ENCODE data around the gene KBTBD12. TPM values are rescaled to one million over a fixed set of nuclear protein-coding genes. Genes with fewer than 3 reads are reported as not detected.

Gene KBTBD12
- total RNA-seq, 1 donor from 2014 or later: 0.98 TPM

DNA sequence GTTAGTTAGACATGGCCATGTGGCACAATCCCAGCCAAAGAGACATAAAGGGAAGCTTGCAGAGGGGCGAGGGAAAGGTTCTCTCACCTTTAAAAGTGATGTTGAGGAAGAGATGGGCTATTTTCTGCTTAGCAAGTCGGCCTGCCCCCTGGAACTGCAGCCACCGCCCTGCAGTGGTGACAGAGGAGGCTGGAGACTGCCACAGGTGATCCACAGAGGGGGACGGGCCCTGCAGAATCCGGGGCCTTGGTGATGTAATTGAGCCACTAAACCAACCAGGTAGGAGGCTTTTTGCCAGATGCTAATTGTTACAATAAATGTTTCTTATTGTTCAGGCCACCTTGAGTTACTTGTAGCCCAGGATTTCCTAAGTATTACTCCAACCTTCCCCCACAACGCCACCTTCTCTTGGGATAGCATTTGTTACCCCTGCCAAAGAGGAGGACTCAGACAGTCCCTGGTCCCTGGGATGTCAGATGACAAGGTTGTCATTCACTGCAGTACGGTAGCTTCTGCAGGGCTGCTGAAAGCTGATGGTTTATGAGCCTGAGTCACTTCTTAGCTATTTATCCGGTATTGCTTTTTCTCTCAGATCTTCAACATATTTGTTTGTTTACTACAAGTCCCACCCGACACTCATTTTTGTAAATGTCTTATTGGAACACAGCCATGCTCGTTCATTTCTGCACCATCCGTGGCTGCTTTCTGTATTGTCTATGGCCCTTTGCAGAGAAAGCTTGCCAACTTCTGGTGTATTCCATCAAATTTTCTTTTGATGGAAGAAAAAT lies 73.9 kb downstream of the KBTBD12 start:
- DNase-seq (ENCODE audit: low read depth): no peak
- no peak for TF ChIP-seq CTCF (conservative IDR thresholded peaks at IDR 0.05; ENCODE audit: low read depth, low read length)
- H3K4me3 ChIP-seq (ENCODE audit: low read depth, low read length): no peak overlapping the region

DNA sequence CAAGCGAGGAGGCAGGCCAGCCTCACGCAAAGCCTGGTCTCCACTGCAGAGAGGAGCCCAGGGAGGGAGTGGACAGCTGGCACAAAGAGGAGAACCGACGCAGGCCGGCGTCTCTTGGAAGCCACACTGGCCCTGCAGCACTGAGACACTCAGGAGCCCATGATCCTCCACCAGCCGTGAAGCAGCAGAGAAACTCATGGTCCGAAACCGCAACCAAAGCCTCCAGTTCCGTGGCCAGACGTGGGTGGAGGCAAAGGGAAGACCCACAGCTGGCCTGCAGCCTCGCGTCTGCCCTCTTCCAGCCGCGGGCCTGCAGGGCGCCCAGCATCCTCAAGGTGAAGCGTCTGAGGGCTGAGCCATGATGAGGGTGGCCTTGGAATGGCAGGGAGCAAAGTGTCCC lies 75.0 kb downstream of the KBTBD12 start:
- no peak for TF ChIP-seq CTCF (conservative IDR thresholded peaks at IDR 0.05; ENCODE audit: low read depth, low read length)
- H3K4me3 ChIP-seq (ENCODE audit: low read depth, low read length): no peak overlapping the region
- no peak for DNase-seq (ENCODE audit: low read depth)

DNA sequence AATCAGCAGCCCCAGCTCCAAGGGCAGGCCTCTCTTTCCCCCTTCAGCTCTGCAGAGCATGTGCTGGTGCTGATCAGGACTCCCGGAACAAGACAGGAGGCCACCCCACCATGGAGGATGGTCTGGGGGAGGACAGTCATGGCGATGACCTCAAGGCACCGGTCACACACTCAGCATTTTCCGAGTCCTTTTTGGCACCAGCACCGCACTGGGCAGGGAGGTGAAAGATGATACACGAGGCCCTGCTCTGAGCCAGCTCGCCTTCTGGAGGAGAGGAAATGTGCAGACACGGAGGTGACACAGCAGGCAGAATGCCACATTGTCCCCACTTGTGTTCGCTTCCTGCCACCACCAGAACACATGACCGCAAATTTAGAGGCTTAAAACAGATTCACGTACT lies 75.4 kb downstream of the KBTBD12 start:
- no peak for TF ChIP-seq CTCF (conservative IDR thresholded peaks at IDR 0.05; ENCODE audit: low read depth, low read length)

GRCh38 chr3:127991251-127991650 lies 76.2 kb downstream of the KBTBD12 start:
- no peak for TF ChIP-seq CTCF (conservative IDR thresholded peaks at IDR 0.05; ENCODE audit: low read depth, low read length)
- no peak overlapping the region for H3K4me3 ChIP-seq (ENCODE audit: low read depth, low read length)
- DNase-seq (ENCODE audit: low read depth): no peak

More for the DNA sequence above, 75.4 kb downstream of the KBTBD12 start:
- H3K4me3 ChIP-seq (ENCODE audit: low read depth, low read length): no peak overlapping the region
- DNase-seq (ENCODE audit: low read depth): no peak

- no peak for TF ChIP-seq CTCF (conservative IDR thresholded peaks at IDR 0.05; ENCODE audit: low read depth, low read length)
- DNase-seq (ENCODE audit: low read depth): no peak
- no peak overlapping the region for H3K4me3 ChIP-seq (ENCODE audit: low read depth, low read length)
Measured at GRCh38 chr3:127991681-127992080, 76.6 kb downstream of the KBTBD12 start.

DNA sequence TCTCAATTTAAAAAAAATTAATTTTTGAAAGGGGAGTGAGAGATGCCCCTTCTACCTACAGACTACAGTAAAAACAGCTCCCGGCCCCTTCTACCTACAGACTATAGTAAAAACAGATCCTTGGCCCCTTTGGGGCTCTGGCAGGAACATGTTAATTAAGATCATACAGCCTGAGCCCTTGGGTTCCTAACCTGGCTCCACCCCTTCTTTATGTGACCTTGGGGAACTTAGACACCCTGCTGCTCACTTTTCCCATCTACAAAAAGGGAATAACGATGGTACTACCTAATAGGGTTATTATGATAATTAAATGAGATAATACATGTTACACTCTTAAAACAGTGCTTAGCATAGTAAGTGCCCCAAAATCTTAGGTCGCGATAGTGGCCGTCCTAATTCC lies 77.1 kb downstream of the KBTBD12 start:
- TF ChIP-seq CTCF (conservative IDR thresholded peaks at IDR 0.05; ENCODE audit: low read depth, low read length): no peak
- DNase-seq (ENCODE audit: low read depth): no peak
- H3K4me3 ChIP-seq (ENCODE audit: low read depth, low read length): no peak overlapping the region

DNA sequence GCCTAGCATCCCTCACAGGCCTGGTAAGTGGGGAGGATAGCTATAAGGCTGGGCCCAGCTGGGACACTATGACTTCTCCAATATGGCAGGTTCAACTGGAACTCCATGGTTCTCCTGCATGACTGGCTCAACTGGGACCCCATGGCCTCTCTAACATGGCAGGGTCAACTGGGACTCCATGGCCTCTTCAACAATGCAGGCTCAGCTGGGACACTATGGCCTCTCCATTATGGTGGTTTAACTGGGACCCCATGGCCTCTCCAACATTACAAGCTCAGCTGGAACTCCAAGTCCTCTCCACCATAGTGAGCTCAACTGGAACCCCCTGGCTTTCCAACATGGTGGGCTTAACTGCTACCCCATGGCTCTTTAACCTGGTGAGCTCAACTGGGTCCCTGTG lies 79.0 kb downstream of the KBTBD12 start:
- DNase-seq (ENCODE audit: low read depth): no peak
- H3K4me3 ChIP-seq (ENCODE audit: low read depth, low read length): no peak overlapping the region
- no peak for TF ChIP-seq CTCF (conservative IDR thresholded peaks at IDR 0.05; ENCODE audit: low read depth, low read length)
